ENCODE results near the gene FURIN.
"Not testable (repeated sequence)": the region's sequence is repeated elsewhere in the genome, so short reads cannot be mapped to it uniquely, and the experiment has no call there.

DNA sequence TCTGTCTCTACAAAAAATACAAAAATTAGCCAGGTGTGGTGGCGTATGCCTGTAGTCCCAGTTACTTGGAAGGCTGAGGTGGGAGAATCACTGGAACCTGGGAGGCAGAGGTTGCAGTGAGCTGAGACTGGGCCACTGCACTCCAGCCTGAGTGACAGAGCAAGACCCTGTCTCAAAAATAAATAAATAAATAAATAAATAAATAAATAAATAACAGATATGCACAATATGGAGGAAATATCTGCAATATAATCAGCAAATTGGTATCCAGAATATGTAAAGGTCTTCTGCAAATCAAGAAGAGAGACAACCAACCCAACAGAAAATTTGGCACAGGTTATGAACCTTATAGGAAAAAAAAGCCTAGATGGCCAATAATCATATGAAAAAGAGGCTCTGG, 19.0 kb upstream of the FURIN start:
- TF ChIP-seq, protein P1, sequence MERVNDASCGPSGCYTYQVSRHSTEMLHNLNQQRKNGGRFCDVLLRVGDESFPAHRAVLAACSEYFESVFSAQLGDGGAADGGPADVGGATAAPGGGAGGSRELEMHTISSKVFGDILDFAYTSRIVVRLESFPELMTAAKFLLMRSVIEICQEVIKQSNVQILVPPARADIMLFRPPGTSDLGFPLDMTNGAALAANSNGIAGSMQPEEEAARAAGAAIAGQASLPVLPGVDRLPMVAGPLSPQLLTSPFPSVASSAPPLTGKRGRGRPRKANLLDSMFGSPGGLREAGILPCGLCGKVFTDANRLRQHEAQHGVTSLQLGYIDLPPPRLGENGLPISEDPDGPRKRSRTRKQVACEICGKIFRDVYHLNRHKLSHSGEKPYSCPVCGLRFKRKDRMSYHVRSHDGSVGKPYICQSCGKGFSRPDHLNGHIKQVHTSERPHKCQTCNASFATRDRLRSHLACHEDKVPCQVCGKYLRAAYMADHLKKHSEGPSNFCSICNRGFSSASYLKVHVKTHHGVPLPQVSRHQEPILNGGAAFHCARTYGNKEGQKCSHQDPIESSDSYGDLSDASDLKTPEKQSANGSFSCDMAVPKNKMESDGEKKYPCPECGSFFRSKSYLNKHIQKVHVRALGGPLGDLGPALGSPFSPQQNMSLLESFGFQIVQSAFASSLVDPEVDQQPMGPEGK (CRISPR knock-in tag; IDR thresholded peaks at IDR 0.05; ENCODE audit: borderline replicate concordance), result not testable (repeated sequence)
- TF ChIP-seq ISL1, CSRNP3, ESRRG, ZNF70, ZFP3, ZFP30 (CRISPR knock-in tag; IDR thresholded peaks at IDR 0.05): not testable (repeated sequence)

Measured in SK-N-SH treated with all-trans-retinoic acid at 6 μM for 48 hours (cell line).